GM23338 (cell line): ENCODE results near the gene C11orf24. TPM values are rescaled to one million over a fixed set of nuclear protein-coding genes. Genes with fewer than 3 reads are reported as not detected.

Experiments
- ATAC-seq: fragments of 200-7000 bp; cut with Tn5 transposase; 3 replicates; pipeline ENCODE4 v1.9.1; 2020
- DNase-seq: peaks from one replicate; pipeline ENCODE4 v3.0.0-alpha.2; 2015; ENCODE audit warnings: low spot score
- H2AFZ ChIP-seq: fragments of 200-600 bp; sonication (generic); 2 replicates; pipeline ENCODE4 v1.8.0; 2016; ENCODE audit warnings: antibody characterized with exemption, mild to moderate bottlenecking, moderate library complexity
- H3F3A ChIP-seq: fragments of 200-600 bp; sonication (generic); replicated peaks from 2 replicates; pipeline ENCODE4 v1.8.0; 2017; ENCODE audit warnings: antibody characterized with exemption, mixed run types, low read depth
- H3K27ac ChIP-seq: fragments of 200-600 bp; sonication (generic); 2 replicates; pipeline ENCODE4 v1.6.1; 2016; ENCODE audit warnings: low read depth
- H3K27me3 ChIP-seq: fragments of 200-600 bp; sonication (generic); 2 replicates; pipeline ENCODE4 v1.8.0; 2016; ENCODE audit warnings: mild to moderate bottlenecking, mixed run types, moderate library complexity; ENCODE audit not compliant: insufficient read depth
- H3K36me3 ChIP-seq: fragments of 200-600 bp; sonication (generic); 2 replicates; pipeline ENCODE4 v1.8.0; 2016; ENCODE audit warnings: mild to moderate bottlenecking; ENCODE audit not compliant: insufficient read depth
- H3K4me1 ChIP-seq: fragments of 200-600 bp; sonication (generic); 2 replicates; pipeline ENCODE4 v1.8.0; 2016; ENCODE audit warnings: mild to moderate bottlenecking, moderate library complexity; ENCODE audit not compliant: insufficient read depth
- H3K4me2 ChIP-seq: fragments of 200-600 bp; sonication (generic); 2 replicates; pipeline ENCODE4 v1.7.1; 2017; ENCODE audit warnings: mixed run types
- H3K4me3 ChIP-seq: fragments of 200-600 bp; sonication (generic); 2 replicates; pipeline ENCODE4 v1.6.1; 2016; ENCODE audit warnings: mixed run types
- H3K79me2 ChIP-seq: fragments of 200-600 bp; sonication (generic); replicated peaks from 2 replicates; pipeline ENCODE4 v1.8.0; 2017; ENCODE audit warnings: mild to moderate bottlenecking; ENCODE audit not compliant: insufficient read depth
- H3K9me2 ChIP-seq: fragments of 200-600 bp; sonication (generic); 2 replicates; pipeline ENCODE4 v1.8.0; 2017; ENCODE audit not compliant: insufficient read depth
- H4K20me1 ChIP-seq: fragments of 200-600 bp; sonication (generic); replicated peaks from 2 replicates; pipeline ENCODE4 v1.8.0; 2017; ENCODE audit warnings: mild to moderate bottlenecking; ENCODE audit not compliant: insufficient read depth
- H3K27ac Mint-ChIP-seq: 2 replicates; pipeline ENCODE4 v1.8.0; 2020; ENCODE audit warnings: inconsistent platforms, mild to moderate bottlenecking, moderate library complexity, mixed read lengths
- H3K27me3 Mint-ChIP-seq: 3 replicates; pipeline ENCODE4 v1.8.0; 2022; ENCODE audit warnings: low read depth, mild to moderate bottlenecking, moderate library complexity, mixed read lengths, inconsistent platforms; ENCODE audit not compliant: insufficient read depth, poor library complexity
- H3K36me3 Mint-ChIP-seq: 3 replicates; pipeline ENCODE4 v1.8.0; 2021; ENCODE audit warnings: low read depth, mild to moderate bottlenecking, inconsistent platforms, moderate library complexity, mixed read lengths
- H3K4me1 Mint-ChIP-seq: 3 replicates; pipeline ENCODE4 v1.8.0; 2020; ENCODE audit warnings: mild to moderate bottlenecking, inconsistent platforms, mixed read lengths
- H3K4me3 Mint-ChIP-seq: 3 replicates; pipeline ENCODE4 v1.8.0; 2021; ENCODE audit warnings: moderate library complexity, mild to moderate bottlenecking, inconsistent platforms, mixed read lengths
- H3K9me3 Mint-ChIP-seq: 3 replicates; pipeline ENCODE4 v1.8.0; 2020; ENCODE audit warnings: moderate library complexity, mild to moderate bottlenecking, inconsistent platforms, mixed read lengths
- CREB1 ChIP-seq: fragments of 250-450 bp; sonication (Bioruptor Pico); IDR thresholded peaks from 2 replicates; pipeline ENCODE4 v1.5.0; 2020; ENCODE audit warnings: low read depth, mild to moderate bottlenecking, moderate library complexity
- CTCF ChIP-seq, 2 experiments: fragments of 200-600 bp in 1 of 2; sonication (generic) in 1 of 2; conservative IDR thresholded peaks; 2 replicates each; pipeline versions ENCODE4 v1.5.1 to v1.6.1; 2016 to 2017; ENCODE audit warnings: antibody characterized with exemption in 2 of 2, low read depth in 2 of 2, mild to moderate bottlenecking in 2 of 2, moderate library complexity in 1 of 2
- EZH2 ChIP-seq: fragments of 200-600 bp; sonication (generic); IDR thresholded peaks from one replicate; pipeline ENCODE4 v1.8.0; 2017; ENCODE audit warnings: antibody characterized with exemption, mild to moderate bottlenecking, low read depth; ENCODE audit not compliant: unreplicated experiment
- EZH2phosphoT487 ChIP-seq: fragments of 200-600 bp; sonication (generic); IDR thresholded peaks from one replicate; pipeline ENCODE4 v1.8.1; 2018; ENCODE audit warnings: antibody characterized with exemption; ENCODE audit not compliant: unreplicated experiment
- JUNB ChIP-seq: IDR thresholded peaks from one replicate; pipeline ENCODE4 v1.6.1; 2016; ENCODE audit warnings: antibody characterized with exemption; ENCODE audit not compliant: unreplicated experiment
- NANOG ChIP-seq: IDR thresholded peaks from 2 replicates; pipeline ENCODE4 v1.6.1; 2016; ENCODE audit warnings: antibody characterized with exemption, borderline replicate concordance
- POLR2AphosphoS5 ChIP-seq: IDR thresholded peaks from 2 replicates; pipeline ENCODE4 v1.6.1; 2016; ENCODE audit warnings: antibody characterized with exemption, low read depth
- REST ChIP-seq: IDR thresholded peaks from one replicate; pipeline ENCODE4 v1.6.1; 2018; ENCODE audit warnings: antibody characterized with exemption; ENCODE audit not compliant: unreplicated experiment
- STAT1 ChIP-seq: IDR thresholded peaks from one replicate; pipeline ENCODE4 v1.6.1; 2016; ENCODE audit warnings: antibody characterized with exemption; ENCODE audit not compliant: unreplicated experiment
- ZNF114 ChIP-seq: fragments of 250-450 bp; sonication (Bioruptor Pico); IDR thresholded peaks from 2 replicates; pipeline ENCODE4 v1.5.0; 2020; ENCODE audit warnings: mild to moderate bottlenecking, moderate library complexity
- ZNF331 ChIP-seq: fragments of 250-450 bp; sonication (Bioruptor Pico); IDR thresholded peaks from 2 replicates; pipeline ENCODE4 v1.5.0; 2020; ENCODE audit warnings: low read depth, mild to moderate bottlenecking, moderate library complexity
- ZNF462 ChIP-seq: fragments of 250-450 bp; sonication (Bioruptor Pico); IDR thresholded peaks from 2 replicates; pipeline ENCODE4 v1.5.0; 2020; ENCODE audit warnings: mild to moderate bottlenecking, moderate library complexity
- polyA plus RNA-seq: library from polyadenylated mRNA; unstranded; fragments of >200 nt; fragmentation: Nextera tagmentation; extraction: Ambion mirVana; gene quantifications from 2 replicates; pipeline ENCODE4 v1.2.1, GENCODE V29; 2016
- total RNA-seq: library from RNA; depleted of rRNA; stranded (reverse); fragments of >200 nt; shearing (Covaris generic); gene quantifications from 2 replicates; pipeline ENCODE4 v1.2.3, GENCODE V29; 2014
- TF ChIP-seq, protein P1 (sequence below): IDR thresholded peaks from 2 replicates; pipeline ENCODE4 v1.6.1; 2016; ENCODE audit warnings: antibody characterized with exemption

Gene C11orf24
- total and polyA plus RNA-seq, 2 experiments from 2014 or later, result 49.8 to 57.5 TPM

- no peak overlapping the region for H3K27ac Mint-ChIP-seq
- Histone ChIP-seq H3K4me1 (peaks cover 31% of the 10 kb centered on the region), H4K20me1 (no peaks in the 10 kb centered on the region; the same call in 1 of the 2 replicates), H3K36me3 (no peaks in the 10 kb centered on the region), H3F3A (peaks cover 17% of the 10 kb centered on the region), H2AFZ (peak overlapping the region; percentile 56), H3K79me2 (peaks cover 33% of the 10 kb centered on the region), H3K9me2 (no peaks in the 10 kb centered on the region), H3K27ac (no peak overlapping the region), H3K4me3 (peak overlapping the region; percentile 59), H3K27me3 (peaks cover 12% of the 10 kb centered on the region; the same call in 1 of the 2 replicates), H3K4me2 (peak overlapping the region; percentile 80)
- no peak for ATAC-seq
- peak; percentile 47 for DNase-seq
- H3K27me3 Mint-ChIP-seq, result peaks cover 19% of the 10 kb centered on the region
- peaks cover 6% of the 10 kb centered on the region; the same call in 1 of the 3 replicates for H3K36me3 Mint-ChIP-seq
- peak overlapping the region; percentile 70 for H3K4me3 Mint-ChIP-seq
- H3K4me1 Mint-ChIP-seq, result peaks cover 41% of the 10 kb centered on the region
- TF ChIP-seq EZH2phosphoT487 (no peak), CREB1 (CRISPR knock-in tag) (no peak), ZNF331 (CRISPR knock-in tag) (no peak), POLR2AphosphoS5 (no peak), CTCF (conservative IDR thresholded peaks at IDR 0.05; ENCODE audit: low read depth in 2 of 2) (no peak), JUNB (no peak), ZNF462 (CRISPR knock-in tag) (no peak), EZH2 (no peak), NANOG (no peak), ZNF114 (CRISPR knock-in tag) (no peak), STAT1 (no peak), REST (no peak)
- TF ChIP-seq, protein P1, sequence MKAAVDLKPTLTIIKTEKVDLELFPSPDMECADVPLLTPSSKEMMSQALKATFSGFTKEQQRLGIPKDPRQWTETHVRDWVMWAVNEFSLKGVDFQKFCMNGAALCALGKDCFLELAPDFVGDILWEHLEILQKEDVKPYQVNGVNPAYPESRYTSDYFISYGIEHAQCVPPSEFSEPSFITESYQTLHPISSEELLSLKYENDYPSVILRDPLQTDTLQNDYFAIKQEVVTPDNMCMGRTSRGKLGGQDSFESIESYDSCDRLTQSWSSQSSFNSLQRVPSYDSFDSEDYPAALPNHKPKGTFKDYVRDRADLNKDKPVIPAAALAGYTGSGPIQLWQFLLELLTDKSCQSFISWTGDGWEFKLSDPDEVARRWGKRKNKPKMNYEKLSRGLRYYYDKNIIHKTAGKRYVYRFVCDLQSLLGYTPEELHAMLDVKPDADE, result no peak
- peaks cover 4% of the 10 kb centered on the region; the same call in 1 of the 3 replicates for H3K9me3 Mint-ChIP-seq
These were observed 39.7 kb upstream of the C11orf24 start for GRCh38 chr11:68311160-68312116.
